KMS-11 (cell line): ENCODE data around the gene CREBL2.
"Not testable (repeated sequence)": the region's sequence is repeated elsewhere in the genome, so short reads cannot be mapped to it uniquely, and the experiment has no call there.

Source experiments
- H2AFZ ChIP-seq: fragments of 200-600 bp; sonication (generic); 2 replicates; pipeline ENCODE4 v1.6.1; 2016; ENCODE audit warnings: antibody characterized with exemption, mixed run types, low read depth
- H3K27ac ChIP-seq: fragments of 200-600 bp; sonication (generic); 2 replicates; pipeline ENCODE4 v1.6.1; 2016; ENCODE audit warnings: mild to moderate bottlenecking, mixed run types
- H3K27me3 ChIP-seq: fragments of 200-600 bp; sonication (generic); 2 replicates; pipeline ENCODE4 v1.6.1; 2017; ENCODE audit warnings: mild to moderate bottlenecking, low read depth, mixed run types, moderate library complexity; ENCODE audit not compliant: insufficient read depth
- H3K36me3 ChIP-seq: fragments of 200-600 bp; sonication (generic); 2 replicates; pipeline ENCODE4 v1.6.1; 2017; ENCODE audit warnings: mild to moderate bottlenecking, mixed run types; ENCODE audit not compliant: insufficient read depth
- H3K4me1 ChIP-seq: fragments of 200-600 bp; sonication (generic); 2 replicates; pipeline ENCODE4 v1.6.1; 2016; ENCODE audit warnings: mild to moderate bottlenecking, low read depth, mixed run types; ENCODE audit not compliant: poor library complexity, severe bottlenecking
- H3K4me2 ChIP-seq: fragments of 200-600 bp; sonication (generic); 2 replicates; pipeline ENCODE4 v1.7.0; 2016; ENCODE audit warnings: mild to moderate bottlenecking, mixed run types
- H3K4me3 ChIP-seq: fragments of 200-600 bp; sonication (generic); IDR thresholded peaks from 2 replicates; pipeline ENCODE4 v1.6.1; 2017; ENCODE audit warnings: low read depth, low read length, mixed read lengths; ENCODE audit not compliant: insufficient read depth
- H3K79me2 ChIP-seq: fragments of 200-600 bp; sonication (generic); 2 replicates; pipeline ENCODE4 v1.6.1; 2016; ENCODE audit warnings: low read depth, mixed run types; ENCODE audit not compliant: insufficient read depth
- H3K9ac ChIP-seq: fragments of 200-600 bp; sonication (generic); 2 replicates; pipeline ENCODE4 v1.6.1; 2016; ENCODE audit warnings: mild to moderate bottlenecking, mixed run types
- H4K20me1 ChIP-seq: fragments of 200-600 bp; sonication (generic); 2 replicates; pipeline ENCODE4 v1.6.1; 2016; ENCODE audit warnings: mild to moderate bottlenecking, mixed run types; ENCODE audit not compliant: insufficient read depth
- CTCF ChIP-seq: fragments of 200-600 bp; sonication (generic); conservative IDR thresholded peaks from 2 replicates; pipeline ENCODE4 v1.6.1; 2017; ENCODE audit warnings: low read depth, mild to moderate bottlenecking, antibody characterized with exemption, low read length, moderate library complexity, mixed read lengths

CREBL2 gene

GRCh38 chr12:12586879-12587675 is 24.6 kb upstream of the CREBL2 start:
- Histone ChIP-seq H3K4me2 (no peak overlapping the region), H3K4me3 (no peak overlapping the region), H2AFZ (no peak overlapping the region), H3K4me1 (no peaks in the 10 kb centered on the region), H3K36me3 (no peaks in the 10 kb centered on the region), H3K27ac (no peak overlapping the region), H4K20me1 (no peaks in the 10 kb centered on the region), H3K27me3 (no peaks in the 10 kb centered on the region), H3K79me2 (no peaks in the 10 kb centered on the region), H3K9ac (no peak overlapping the region)
- no peak for TF ChIP-seq CTCF

GRCh38 chr12:12587878-12588277 is 23.8 kb upstream of the CREBL2 start:
- no peaks in the 10 kb centered on the region for H3K79me2 ChIP-seq
- no peak overlapping the region for H3K4me3 ChIP-seq
- H3K4me1 ChIP-seq, result no peaks in the 10 kb centered on the region
- no peak for TF ChIP-seq CTCF
- H2AFZ ChIP-seq, result no peak overlapping the region
- no peak overlapping the region for H3K4me2 ChIP-seq
- no peak overlapping the region for H3K9ac ChIP-seq
- H3K27me3 ChIP-seq, result no peaks in the 10 kb centered on the region
- H3K36me3 ChIP-seq, result no peaks in the 10 kb centered on the region
- H3K27ac ChIP-seq, result no peak overlapping the region
- no peaks in the 10 kb centered on the region for H4K20me1 ChIP-seq

GRCh38 chr12:12588436-12588835 is 23.2 kb upstream of the CREBL2 start:
- H3K27ac ChIP-seq, H3K9ac ChIP-seq, H3K4me1 ChIP-seq, H3K79me2 ChIP-seq, H4K20me1 ChIP-seq, H3K4me2 ChIP-seq, H3K27me3 ChIP-seq, H2AFZ ChIP-seq, H3K4me3 ChIP-seq, H3K36me3 ChIP-seq: not testable (repeated sequence)

GRCh38 chr12:12590961-12591360 is 20.7 kb upstream of the CREBL2 start:
- H4K20me1 ChIP-seq, result no peaks in the 10 kb centered on the region
- no peaks in the 10 kb centered on the region for H3K79me2 ChIP-seq
- no peak overlapping the region for H3K4me2 ChIP-seq
- TF ChIP-seq CTCF, result no peak
- no peaks in the 10 kb centered on the region for H3K36me3 ChIP-seq
- H3K4me3 ChIP-seq, result no peak overlapping the region
- H3K4me1 ChIP-seq, result no peaks in the 10 kb centered on the region
- H3K27me3 ChIP-seq, result no peaks in the 10 kb centered on the region
- H3K9ac ChIP-seq, result no peak overlapping the region
- H2AFZ ChIP-seq, result no peak overlapping the region
- H3K27ac ChIP-seq, result no peak overlapping the region

- no peak overlapping the region for H3K9ac ChIP-seq
- no peak overlapping the region for H3K4me2 ChIP-seq
- H3K27me3 ChIP-seq, result no peaks in the 10 kb centered on the region
- H3K4me1 ChIP-seq, result no peaks in the 10 kb centered on the region
- no peaks in the 10 kb centered on the region for H4K20me1 ChIP-seq
- no peak for TF ChIP-seq CTCF
- H3K79me2 ChIP-seq, result no peaks in the 10 kb centered on the region
- no peak overlapping the region for H3K27ac ChIP-seq
- H3K36me3 ChIP-seq, result no peaks in the 10 kb centered on the region
- no peak overlapping the region for H2AFZ ChIP-seq
- H3K4me3 ChIP-seq, result no peak overlapping the region
Observed at GRCh38 chr12:12592930-12593329, 18.7 kb upstream of the CREBL2 start.

GRCh38 chr12:12595929-12596328 is 15.7 kb upstream of the CREBL2 start:
- H3K79me2 ChIP-seq, H3K27ac ChIP-seq, H3K9ac ChIP-seq, H3K4me1 ChIP-seq, H3K4me2 ChIP-seq, H3K36me3 ChIP-seq, H4K20me1 ChIP-seq, H3K27me3 ChIP-seq, H3K4me3 ChIP-seq, H2AFZ ChIP-seq: not testable (repeated sequence)

- not testable (repeated sequence) for H3K9ac ChIP-seq, H3K27me3 ChIP-seq
Observed at GRCh38 chr12:12596598-12596997, 15.1 kb upstream of the CREBL2 start.

More at GRCh38 chr12:12596598-12596997, 15.1 kb upstream of the CREBL2 start:
- not testable (repeated sequence) for H3K79me2 ChIP-seq, H3K27ac ChIP-seq, H3K4me1 ChIP-seq, H2AFZ ChIP-seq, H3K36me3 ChIP-seq, H3K4me3 ChIP-seq, H3K4me2 ChIP-seq, H4K20me1 ChIP-seq
